Lung (tissue), 12 donors: Measurements from ENCODE around the gene PHF12. TPM values are rescaled to one million over a fixed set of nuclear protein-coding genes. Genes with fewer than 3 reads are reported as not detected.

Experiments used
- ATAC-seq: fragments of 200-7000 bp; cut with Tn5 transposase; one replicate; pipeline ENCODE4 v1.9.1; 2020; ENCODE audit warnings: moderate number of reproducible peaks; ENCODE audit not compliant: insufficient read depth, low FRiP score
- DNase-seq, 3 donors: peaks; one replicate each; pipeline ENCODE4 v3.0.0-alpha.2; 2013 to 2017
- H3K27ac ChIP-seq, 2 donors: one replicate each; pipeline ENCODE4 v1.5.1; 2013; ENCODE audit warnings: mild to moderate bottlenecking in 2 of 2, moderate library complexity in 2 of 2, control low read depth in 1 of 2, inconsistent platforms in 1 of 2, low read depth in 1 of 2, low read length in 1 of 2
- H3K27me3 ChIP-seq, 3 donors: one replicate each; pipeline ENCODE4 v1.5.1; 2013; ENCODE audit warnings: low read length in 2 of 3; ENCODE audit not compliant: control insufficient read depth in 3 of 3, insufficient read depth in 3 of 3
- H3K36me3 ChIP-seq, 4 donors: one replicate each; pipeline ENCODE4 v1.5.1; 2013; ENCODE audit warnings: low read length in 4 of 4, mild to moderate bottlenecking in 1 of 4, moderate library complexity in 1 of 4; ENCODE audit not compliant: control insufficient read depth in 4 of 4, insufficient read depth in 4 of 4
- H3K4me1 ChIP-seq, 5 donors: one replicate each; pipeline ENCODE4 v1.5.1; 2013; ENCODE audit warnings: low read length in 5 of 5, mild to moderate bottlenecking in 2 of 5, moderate library complexity in 1 of 5; ENCODE audit not compliant: control insufficient read depth in 5 of 5, insufficient read depth in 5 of 5
- H3K4me3 ChIP-seq: one replicate; pipeline ENCODE4 v1.5.1; 2013; ENCODE audit warnings: mild to moderate bottlenecking, control low read depth, moderate library complexity
- H3K9ac ChIP-seq, 2 donors: one replicate each; pipeline ENCODE4 v1.5.1; 2013; ENCODE audit warnings: low read length in 2 of 2, control low read depth in 1 of 2; ENCODE audit not compliant: insufficient read depth in 1 of 2
- H3K9me3 ChIP-seq, 4 donors: one replicate each; pipeline ENCODE4 v1.5.1; 2013; ENCODE audit warnings: low read length in 3 of 4, mild to moderate bottlenecking in 1 of 4, moderate library complexity in 1 of 4; ENCODE audit not compliant: control insufficient read depth in 4 of 4, insufficient read depth in 3 of 4
- CTCF ChIP-seq: IDR thresholded peaks from 2 replicates; pipeline ENCODE4 v1.5.1; 2012; ENCODE audit warnings: mild to moderate bottlenecking; ENCODE audit errors: control extremely low read depth, extremely low read depth
- WGBS, 2 donors: extraction: QIAGEN DNeasy Blood & Tissue Kit; methylation state at CpG; one replicate each; pipeline ENCODE4 v1.1.7; 2013; 5-methylcytosine and 5-hydroxymethylcytosine counted together
- polyA plus RNA-seq, 2 donors: library from polyadenylated mRNA; stranded (reverse); fragments of 200-250 nt; gene quantifications; one replicate each; pipeline ENCODE4 v1.2.1, GENCODE V29; 2013
- total RNA-seq, 2 donors: library from RNA; depleted of rRNA in 1 of 2; stranded (reverse); fragments of >200 nt in 1 of 2; gene quantifications; one replicate each; pipeline ENCODE4 v1.2.1, GENCODE V29; 2014 to 2021
- donor health status: control.
- donor health status: control.
- donor health status: Bipolar disorder and iron deficiency.
- donor health status: healthy.
- donor health status: DM: yes; HTN: yes; CAD: no.

The PHF12 gene
- total and polyA plus RNA-seq, 4 donors, result 12.6 to 59.1 (median 37.3) TPM

GRCh38 chr17:28949185-28950016, 1.9 kb downstream of the PHF12 start:
- Histone ChIP-seq H3K27me3 (no peaks in the 10 kb centered on the region), H3K9me3 (no peaks in the 10 kb centered on the region), H3K36me3 (peaks cover 0 to 7% (median 0%) of the 10 kb centered on the region in 4 donors), H3K4me3 (peak overlapping the region; percentile 76), H3K4me1 (peaks cover 0 to 36% (median 25%) of the 10 kb centered on the region in 5 donors), H3K27ac (peak overlapping the region; percentile 95 to 98), H3K9ac (peak overlapping the region; percentile 48 to 80)
- WGBS, 2 donors, result 0% methylated on average over 55 to 61 of the region's 61 CpGs
- ATAC-seq (no peak), DNase-seq (peak; percentile 70 to 83 (median 80))
- TF ChIP-seq CTCF, result no peak

GRCh38 chr17:28948873-28949184, 2.5 kb downstream of the PHF12 start:
- H3K27me3 ChIP-seq, result no peaks in the 10 kb centered on the region
- peak overlapping the region; percentile 95 to 98 for H3K27ac ChIP-seq
- peak overlapping the region; percentile 48 to 80 for H3K9ac ChIP-seq
- H3K9me3 ChIP-seq, result no peaks in the 10 kb centered on the region
- ATAC-seq, result no peak
- peaks cover 0 to 36% (median 25%) of the 10 kb centered on the region in 5 donors for H3K4me1 ChIP-seq
- WGBS, 2 donors, result 1% methylated on average over 15 of the region's 15 CpGs
- peak overlapping the region; percentile 76 for H3K4me3 ChIP-seq
- no peak for DNase-seq
- peaks cover 0 to 7% (median 0%) of the 10 kb centered on the region in 4 donors for H3K36me3 ChIP-seq
- TF ChIP-seq CTCF, result no peak

GRCh38 chr17:28948342-28948741, 3.0 kb downstream of the PHF12 start:
- peaks cover 0 to 34% (median 25%) of the 10 kb centered on the region in 5 donors for H3K4me1 ChIP-seq
- no peak for TF ChIP-seq CTCF
- H3K36me3 ChIP-seq, result peaks cover 0 to 7% (median under 1%) of the 10 kb centered on the region in 4 donors
- ATAC-seq (no peak), DNase-seq (no peak)
- peak overlapping the region; percentile 95 to 98 for H3K27ac ChIP-seq
- H3K4me3 ChIP-seq, result no peak overlapping the region
- WGBS, 2 donors, result 17 to 20% methylated on average over 4 of the region's 4 CpGs
- no peaks in the 10 kb centered on the region for H3K27me3 ChIP-seq
- peak overlapping the region; percentile 48 to 80 for H3K9ac ChIP-seq
- no peaks in the 10 kb centered on the region for H3K9me3 ChIP-seq
